ENCODE results near the gene DNAJC9. TPM values are rescaled to one million over a fixed set of nuclear protein-coding genes. Genes with fewer than 3 reads are reported as not detected.

DNAJC9 gene
- polyA plus RNA-seq, 1 donor, result 19.6 TPM

DNA sequence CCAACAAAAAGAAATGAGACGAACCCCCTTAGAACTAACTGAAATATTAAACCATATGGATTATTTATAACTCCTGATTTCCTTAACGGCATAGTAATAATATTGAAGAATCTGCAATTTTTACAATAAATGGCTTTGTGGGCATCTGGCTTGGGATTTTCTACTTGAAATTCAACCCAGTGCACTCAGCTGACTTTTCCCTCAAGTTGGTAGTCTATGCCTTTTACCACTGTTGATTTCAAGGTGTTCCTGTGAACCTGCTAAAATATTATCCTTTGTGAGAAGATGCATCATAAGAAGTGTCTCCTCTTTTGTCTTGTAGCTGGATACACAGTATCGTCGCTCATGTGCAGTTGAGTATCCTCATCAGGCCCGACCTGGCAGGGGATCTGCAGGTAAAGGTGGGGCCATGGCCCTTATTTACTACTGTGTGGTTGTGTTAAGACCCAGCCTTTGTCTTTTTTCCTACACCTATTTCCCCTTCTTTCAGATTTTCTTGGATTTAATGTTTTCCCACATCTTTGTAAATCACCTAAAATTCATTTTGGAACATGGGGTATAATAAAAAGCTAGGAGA is 8.0 kb downstream of the DNAJC9 start:
- no peak for DNase-seq

DNA sequence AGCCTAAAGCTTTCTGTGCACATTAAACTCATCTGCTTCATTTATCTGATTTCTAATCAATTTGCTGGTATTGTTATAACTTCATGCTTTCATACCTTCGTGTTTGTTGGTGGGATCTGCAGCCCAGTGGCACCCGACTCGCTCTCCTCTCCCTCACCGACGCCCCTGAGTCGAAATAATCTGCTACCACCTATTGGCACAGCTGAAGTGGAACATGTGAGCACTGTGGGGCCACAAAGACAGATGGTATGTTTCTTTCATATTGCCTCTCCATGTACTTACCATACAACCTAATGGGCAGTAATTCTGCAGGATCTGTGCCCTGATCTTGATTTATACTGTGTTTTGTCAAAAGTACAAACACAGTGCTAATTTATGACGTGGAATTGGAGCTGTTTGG is 12.4 kb downstream of the DNAJC9 start:
- no peak for DNase-seq

DNA sequence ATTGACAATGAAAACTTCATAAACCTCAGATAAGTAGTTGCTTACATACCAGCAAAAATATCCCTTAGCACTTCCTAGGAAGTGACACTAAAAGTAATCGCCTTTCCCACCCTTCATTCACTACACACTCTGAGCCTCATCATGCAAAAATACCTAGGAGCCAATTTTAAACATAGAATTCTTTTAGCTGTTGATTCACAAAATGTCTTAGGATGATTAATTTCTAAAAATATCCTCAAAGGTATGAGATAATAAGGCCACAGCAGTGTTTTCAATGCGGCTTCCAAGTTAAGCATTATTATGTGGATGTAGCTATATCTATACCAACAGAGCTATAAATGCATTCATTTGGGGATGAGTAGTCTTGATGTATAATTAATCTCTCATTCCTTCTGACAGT is 13.2 kb downstream of the DNAJC9 start:
- DNase-seq, result no peak

DNA sequence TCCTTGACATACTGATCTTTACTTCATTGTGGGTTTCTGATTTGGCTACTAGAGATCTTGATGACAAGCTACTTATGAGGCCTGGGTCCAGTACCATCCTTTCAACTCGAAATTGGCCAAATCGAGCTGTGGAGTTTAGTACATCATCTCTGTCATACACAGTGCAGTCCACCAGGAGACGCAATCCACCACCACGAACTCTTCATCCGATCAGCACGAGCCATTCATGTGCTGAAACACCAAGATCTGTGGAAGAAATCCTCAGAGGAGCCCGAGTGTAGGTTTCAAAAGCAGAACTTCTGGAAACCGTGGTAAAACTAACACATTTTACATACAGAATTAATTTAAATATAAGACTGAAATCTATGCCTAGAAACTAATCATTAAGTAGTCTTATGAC is 14.2 kb downstream of the DNAJC9 start:
- no peak for DNase-seq

DNA sequence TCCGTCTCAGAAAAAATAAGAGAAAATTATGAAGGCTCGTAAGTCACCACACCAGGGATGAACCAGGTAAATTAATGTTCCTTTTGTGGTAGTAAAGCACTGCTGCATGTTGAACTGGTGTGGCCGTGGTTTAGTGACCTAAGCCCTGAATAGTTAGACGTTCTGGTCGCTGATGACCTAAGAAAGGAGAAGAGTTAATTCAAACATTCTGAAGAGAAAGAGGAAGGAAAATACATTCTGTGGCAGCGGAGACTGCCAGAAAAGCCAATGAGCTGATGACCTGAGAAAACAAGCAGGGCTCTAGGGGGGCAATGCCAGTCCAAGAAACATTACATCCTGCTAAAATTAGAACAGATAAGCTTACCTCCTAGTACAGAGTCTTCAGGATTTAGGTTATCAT is 17.5 kb downstream of the DNAJC9 start:
- DNase-seq, result no peak

DNA sequence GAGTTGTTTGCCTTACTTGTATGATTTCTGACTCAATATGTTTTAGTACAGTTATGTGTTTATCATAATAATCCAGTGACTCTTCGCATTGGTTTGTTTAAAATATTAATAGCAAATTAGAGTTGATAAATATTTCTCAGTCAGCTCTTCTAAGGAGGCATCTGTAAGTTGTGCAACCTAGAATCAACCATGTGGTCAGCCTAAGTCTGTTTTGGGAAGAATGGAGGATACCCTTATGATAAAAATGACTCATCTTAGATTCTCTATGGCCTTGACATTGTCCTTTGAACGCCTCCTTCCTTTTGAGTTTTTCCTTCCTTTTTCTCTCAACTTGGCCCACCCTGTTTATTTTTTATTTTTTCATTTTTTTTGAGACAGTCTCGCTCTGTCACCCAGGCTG is 18.8 kb downstream of the DNAJC9 start:
- no peak for DNase-seq

DNA sequence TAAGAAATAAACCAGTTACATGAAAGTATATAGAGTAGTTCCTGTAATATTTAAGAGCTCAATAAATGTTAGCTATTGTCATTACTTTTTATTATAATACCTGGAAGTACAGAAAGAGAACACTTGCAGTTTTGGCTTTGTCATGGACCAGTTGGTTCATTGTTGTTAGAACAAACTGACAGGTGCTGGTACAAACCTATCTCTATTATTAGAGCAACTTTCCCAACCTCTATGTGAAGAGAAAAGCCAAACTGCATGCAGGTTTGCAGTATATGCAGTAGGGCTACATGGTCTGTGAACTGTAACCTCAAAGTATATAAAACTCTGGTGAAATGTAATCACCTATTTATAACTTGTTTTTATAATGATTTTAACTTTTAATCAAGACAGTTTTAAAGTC is 20.4 kb downstream of the DNAJC9 start:
- DNase-seq, result no peak

DNA sequence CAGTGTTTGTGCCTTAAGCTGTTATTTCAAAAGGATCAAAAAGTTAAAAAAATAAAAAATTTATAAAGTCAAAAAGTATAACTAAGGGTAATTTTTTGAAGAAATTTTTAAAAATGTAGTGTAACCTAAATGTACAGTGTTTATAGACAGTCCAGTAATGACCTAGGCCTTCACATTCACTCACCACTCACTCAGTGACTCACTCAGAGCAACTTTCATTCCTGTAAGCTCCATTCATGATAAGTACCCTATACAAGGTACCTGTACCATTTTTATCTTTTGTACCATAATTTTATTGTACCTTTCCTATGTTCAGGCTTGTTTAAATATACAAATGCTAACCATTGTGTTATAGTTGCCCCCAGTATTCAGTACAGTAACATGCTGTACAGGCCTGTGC is 21.5 kb downstream of the DNAJC9 start:
- no peak for DNase-seq

DNA sequence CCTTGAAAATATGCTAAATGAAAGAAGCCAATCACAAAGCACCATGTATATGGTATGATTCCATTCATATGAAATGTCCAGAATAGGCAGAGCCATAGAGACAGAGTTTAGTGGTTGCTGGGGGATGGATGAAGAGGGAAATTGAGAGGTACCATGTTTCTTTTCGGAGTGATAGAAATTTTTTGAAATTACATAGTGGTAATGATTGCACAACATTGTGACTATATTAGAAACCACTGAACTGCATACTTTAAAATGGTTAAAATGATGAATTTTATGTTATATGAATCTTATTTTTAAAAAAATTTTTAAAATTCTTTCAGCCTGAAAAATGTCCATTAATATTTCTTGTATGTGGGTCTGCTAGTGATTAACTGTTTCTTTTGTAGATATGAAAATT is 26.1 kb downstream of the DNAJC9 start:
- no peak for DNase-seq

DNA sequence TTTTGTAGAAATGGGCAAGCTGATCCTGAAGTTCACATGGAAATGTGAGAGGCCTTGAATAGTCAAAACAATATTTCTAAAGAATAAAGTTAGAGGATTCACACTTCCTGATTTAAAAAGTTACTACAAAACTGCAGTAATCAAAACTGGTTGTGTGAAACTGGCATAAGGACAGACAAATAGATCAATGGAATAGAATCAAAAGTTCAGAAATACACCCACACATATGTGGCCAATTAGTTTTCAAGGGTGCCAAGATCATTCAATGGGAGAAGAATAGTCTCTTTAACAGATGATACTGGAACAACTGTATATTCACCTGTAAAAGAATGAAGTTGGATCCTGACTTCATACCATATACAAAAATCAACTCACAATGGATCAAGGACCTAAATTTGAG is 27.7 kb downstream of the DNAJC9 start:
- no peak for DNase-seq

DNA sequence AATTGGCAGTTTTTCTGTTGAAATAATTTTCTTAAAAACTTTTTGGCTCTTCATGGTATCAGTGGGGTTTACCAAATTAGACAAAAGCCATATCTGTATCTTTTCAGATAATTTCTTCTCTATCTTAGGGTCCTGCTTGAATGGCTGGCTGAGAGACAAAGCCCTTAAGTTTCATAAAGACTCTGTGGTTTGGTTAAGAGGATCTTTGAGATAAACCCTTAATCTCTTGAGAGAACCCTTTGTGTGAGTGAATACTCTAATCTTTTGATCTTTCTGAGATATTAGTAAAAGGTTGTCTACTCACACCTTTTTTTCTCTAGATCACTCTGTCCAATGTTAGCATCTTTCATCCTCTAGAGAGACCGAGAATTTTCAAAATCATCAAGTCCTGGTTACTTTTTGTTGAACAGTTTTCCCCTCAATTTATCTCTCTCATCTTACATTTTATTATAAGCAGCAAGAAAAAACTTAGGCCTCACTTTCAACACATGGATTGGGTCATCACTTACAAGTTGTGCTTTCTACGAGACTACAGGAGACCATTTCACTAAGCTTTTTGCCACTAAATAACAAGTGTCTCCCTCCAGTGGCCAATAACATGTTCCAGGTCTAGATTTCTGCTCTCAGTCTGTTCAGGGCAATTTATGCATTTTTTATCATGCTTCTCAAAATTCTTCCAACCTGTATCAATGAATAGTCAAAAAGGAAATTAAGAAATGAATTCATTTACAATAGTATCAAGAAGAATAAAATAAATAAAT is 28.4 kb downstream of the DNAJC9 start:
- no peak for DNase-seq

DNA sequence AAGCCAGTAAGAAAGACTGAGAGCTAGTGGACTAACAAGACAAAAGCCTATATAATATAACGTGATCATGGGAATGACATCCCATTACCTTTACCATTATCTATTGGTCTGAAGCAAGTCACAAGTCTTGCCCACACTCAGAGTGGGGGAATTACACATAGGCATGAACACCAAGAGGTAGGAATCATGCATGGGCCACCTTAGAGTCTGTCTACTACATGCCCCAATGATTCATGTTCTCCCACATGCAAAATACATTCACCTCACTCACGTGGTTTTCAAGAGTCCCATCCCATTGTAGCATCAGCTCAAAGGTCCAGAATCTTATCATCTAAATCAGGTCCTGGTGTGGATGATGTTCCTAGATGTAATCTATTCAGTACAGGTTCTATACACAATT is 29.4 kb downstream of the DNAJC9 start:
- no peak for DNase-seq

DNA sequence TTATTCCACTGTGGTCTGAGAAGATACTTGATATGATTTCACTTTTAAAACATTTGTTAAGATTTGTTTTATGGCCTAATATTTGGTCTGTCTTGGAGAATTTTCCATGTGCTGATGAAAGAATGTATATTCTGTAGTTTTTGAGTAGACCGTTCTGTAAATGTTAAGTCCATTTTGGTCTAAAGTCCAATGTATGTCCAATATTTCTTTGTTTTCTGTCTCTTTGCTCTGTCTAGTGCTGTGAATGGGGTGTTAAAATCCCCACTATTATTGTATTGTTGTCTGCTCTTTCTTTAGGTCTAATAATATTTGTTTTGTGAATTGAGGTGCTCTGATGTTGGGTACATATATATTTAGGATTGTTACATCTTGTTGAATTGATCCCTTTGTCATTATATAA is 31.3 kb downstream of the DNAJC9 start:
- DNase-seq, result no peak

DNA sequence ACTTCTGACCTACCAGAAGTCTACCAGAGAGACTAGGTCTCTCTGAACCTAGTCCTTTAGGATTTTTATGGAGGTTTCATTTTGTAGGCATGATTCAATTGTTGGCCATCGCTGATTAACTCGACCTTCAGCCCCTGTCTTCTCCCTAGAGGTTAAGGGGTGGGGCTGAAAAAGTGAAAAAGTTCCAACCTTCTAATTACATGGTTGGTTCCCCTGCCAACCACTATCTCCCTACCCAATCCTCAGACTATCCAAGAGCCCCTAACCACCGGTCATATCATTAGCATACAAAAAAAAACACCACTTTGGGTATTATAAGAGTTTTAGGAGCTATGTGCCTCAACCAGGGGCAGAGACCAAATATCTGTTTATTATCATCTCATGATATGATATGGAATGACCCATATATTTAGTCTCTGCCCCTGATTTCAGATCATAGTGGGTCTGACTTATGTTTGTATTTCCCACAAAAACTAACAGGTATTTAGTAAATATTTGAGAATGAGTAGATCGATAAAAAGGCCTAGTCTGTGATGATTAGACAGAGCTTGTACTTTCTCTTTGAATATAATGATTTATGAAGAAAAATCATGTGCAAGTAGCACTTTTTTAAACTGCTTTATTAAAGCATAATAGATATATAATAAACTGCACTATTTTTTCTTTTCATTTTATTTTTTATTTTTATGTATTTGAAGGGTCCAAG is 35.8 kb downstream of the DNAJC9 start:
- no peak for DNase-seq

DNA sequence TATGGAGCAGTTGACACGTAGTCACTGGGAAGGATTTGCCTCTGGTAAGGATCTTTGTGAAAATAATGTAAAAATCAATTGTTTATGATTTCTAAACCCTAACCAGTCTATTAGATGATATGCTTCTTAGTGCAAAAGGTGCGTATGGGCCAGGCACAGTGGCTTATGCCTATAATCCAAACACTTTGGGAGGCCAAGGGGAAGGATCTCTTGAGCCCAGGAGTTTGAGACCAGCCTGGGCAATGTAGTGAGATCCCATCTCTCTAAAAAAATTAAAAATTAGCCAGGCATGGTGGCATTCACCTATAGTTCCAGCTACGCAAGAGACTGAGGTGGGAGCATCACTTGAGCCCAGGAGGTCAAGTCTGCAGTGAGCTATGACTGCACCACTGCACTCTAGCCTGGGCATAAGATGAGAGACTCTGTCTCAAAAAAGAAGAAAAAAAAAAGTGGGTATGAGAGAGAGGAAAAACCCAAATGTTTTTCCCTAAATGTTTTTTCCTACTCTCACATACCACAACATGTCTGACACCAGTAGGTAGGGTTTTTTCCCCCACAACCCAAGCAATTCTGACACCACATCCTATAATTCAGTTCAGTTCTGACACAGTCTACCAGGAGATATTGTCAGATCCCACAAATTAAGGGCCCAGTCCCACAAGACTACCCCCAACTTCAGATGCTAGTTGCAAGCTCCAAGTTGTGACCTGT is 36.5 kb downstream of the DNAJC9 start:
- no peak for DNase-seq

DNA sequence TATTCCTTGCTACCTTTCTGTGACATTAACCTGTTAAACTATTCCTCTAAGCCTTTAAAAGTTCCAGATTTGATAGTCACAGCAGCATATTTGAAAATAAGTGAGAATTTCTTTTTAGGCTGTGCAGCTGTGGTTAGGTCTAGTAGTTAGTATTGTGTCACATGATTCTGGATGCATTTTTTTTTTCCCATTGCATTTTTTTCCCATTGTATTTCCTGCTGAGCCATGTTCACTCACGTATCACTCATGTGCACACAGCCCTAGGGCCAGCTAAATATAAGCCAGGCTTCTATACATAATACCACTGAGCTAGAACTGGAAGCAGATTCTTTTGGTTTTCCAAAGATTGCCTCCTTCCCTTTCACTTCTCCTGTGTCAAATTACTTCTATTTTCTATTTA is 37.4 kb downstream of the DNAJC9 start:
- DNase-seq, result no peak

DNA sequence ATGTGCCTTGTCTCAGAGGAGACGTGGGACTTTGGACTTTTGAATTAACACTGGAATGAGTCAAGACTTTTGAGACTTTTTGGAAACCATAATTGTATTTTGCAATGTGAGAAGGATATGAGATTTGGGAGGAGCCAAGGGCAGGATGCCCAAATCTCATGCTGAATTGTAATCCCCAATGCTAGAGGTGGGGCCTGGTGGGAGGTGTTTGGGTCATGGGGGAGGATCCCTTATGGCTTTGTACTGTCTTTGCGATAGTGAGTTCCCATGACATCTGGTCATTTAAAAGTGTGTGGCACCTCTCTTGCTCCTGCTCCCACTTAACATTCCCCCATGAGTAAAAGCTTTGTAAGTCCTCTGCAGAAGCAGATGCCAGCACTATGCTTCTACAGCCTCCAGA is 39.2 kb downstream of the DNAJC9 start:
- peak; percentile 6 for DNase-seq

DNA sequence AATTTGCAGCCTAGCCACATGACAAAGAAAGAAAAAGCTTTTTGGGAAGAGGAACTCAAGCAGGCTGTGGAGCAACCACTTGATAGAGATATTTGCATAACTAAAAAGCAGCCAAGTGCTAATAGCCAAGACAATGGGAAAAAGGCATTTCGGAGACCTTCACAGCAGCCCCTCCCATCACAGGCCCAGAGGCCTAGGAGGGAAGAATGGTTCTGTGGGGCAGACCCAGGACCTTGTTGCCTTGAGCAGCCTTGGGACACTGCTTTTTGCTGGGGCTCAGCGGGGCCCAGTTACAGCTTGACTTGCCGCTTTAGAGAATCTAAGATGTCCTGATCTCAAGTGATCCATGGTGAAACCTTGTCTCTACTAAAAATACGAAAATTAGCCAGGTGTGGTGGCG is 40.7 kb downstream of the DNAJC9 start:
- DNase-seq, result no peak

DNA sequence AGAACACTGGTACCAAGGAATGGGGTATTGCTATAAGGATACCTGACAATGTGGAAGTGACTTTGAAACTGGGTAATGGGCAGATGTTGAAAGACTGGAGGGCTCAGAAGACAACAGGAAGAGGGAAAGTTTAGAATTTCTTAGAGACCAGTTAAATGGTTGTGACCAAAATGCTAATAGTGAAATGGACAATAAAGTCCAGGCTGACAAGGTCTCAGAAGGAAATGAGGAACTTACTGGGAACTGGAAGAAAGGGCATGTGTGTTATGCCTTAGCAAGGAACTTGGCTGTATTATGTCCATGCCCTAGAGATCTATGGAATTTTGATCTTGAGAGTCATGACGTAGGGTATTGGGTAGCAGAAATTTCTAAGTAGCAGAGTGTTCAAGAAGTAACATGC is 41.2 kb downstream of the DNAJC9 start:
- no peak for DNase-seq

DNA sequence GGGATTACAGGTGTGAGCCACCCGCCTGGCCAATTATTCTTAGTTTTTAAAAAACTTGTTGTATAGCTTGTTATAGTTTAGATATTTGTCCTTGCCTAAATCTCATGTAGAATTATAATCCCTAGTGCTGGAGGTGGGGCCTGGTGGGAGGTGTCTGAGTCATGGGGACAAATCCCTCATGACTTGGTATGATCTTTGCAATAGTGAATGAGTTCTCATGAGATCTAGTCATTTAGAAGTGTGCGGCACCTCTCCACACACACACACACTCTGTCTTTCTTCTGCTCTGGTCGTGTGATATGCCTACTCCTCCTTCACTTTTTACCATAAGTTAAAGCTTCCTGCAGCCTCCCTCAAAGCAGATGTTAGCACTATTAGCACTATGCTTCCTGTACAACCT is 42.0 kb downstream of the DNAJC9 start:
- no peak for DNase-seq
